ENCODE results near the gene MARVELD3. TPM values are rescaled to one million over a fixed set of nuclear protein-coding genes. Genes with fewer than 3 reads are reported as not detected.
A peak's percentile ranks its signal among the peaks of the same experiment; 100 is the strongest.

MARVELD3 gene
- total RNA-seq, 1 experiment from 2014 or later, result 7.4 TPM

GRCh38 chr16:71626858-71627213, 852 bp downstream of the MARVELD3 start:
- Histone ChIP-seq H3K36me3 (ENCODE audit: low read depth, low read length) (no peaks in the 10 kb centered on the region), H3K9ac (ENCODE audit: low read length) (peak overlapping the region; percentile 74), H3K4me2 (ENCODE audit: low read length) (peak overlapping the region; percentile 79), H2AFZ (ENCODE audit: low read length) (peak overlapping the region; percentile 98), H3K9me3 (ENCODE audit: low read length) (no peaks in the 10 kb centered on the region), H3K9me2 (replicated peaks; ENCODE audit: low read length) (no peaks in the 10 kb centered on the region), H3K27me3 (ENCODE audit: low read length) (no peaks in the 10 kb centered on the region), H3F3A (ENCODE audit: low read length, unreplicated experiment) (no peaks in the 10 kb centered on the region), H3K27ac (ENCODE audit: low read length) (no peak overlapping the region), H3K4me1 (ENCODE audit: insufficient read depth, low read length) (0 out of 2 replicates have a peak, but pooled peaks cover 6% of the 10 kb centered on the region), H3K79me2 (ENCODE audit: low read length) (0 out of 2 replicates have a peak, but pooled peaks cover 4% of the 10 kb centered on the region), H4K20me1 (ENCODE audit: low read length) (no peaks in the 10 kb centered on the region), H3K4me3 (ENCODE audit: low read length) (peak overlapping the region; percentile 91)
- intact Hi-C loops (cut with micrococcal nuclease), result no loop called here
- DNase-seq, result no peak
- ChIA-PET CTCF (no interaction called here), POLR2A (ENCODE audit: unreplicated experiment) (interaction anchor here (0.7 kb wide), 1 partner anchor 42 kb away, joined by 12 read pairs; no protein-coding TSS in a partner anchor)
- no TSS peak for BruUV-seq (replicated peaks)
- TF ChIP-seq CTCF (conservative IDR thresholded peaks at IDR 0.05; ENCODE audit: low read depth, low read length) (no peak), EZH2 (IDR thresholded peaks at IDR 0.05; ENCODE audit: low read length, unreplicated experiment) (no peak), EZH2phosphoT487 (IDR thresholded peaks at IDR 0.05; ENCODE audit: borderline replicate concordance, low read length) (no peak)
- peak; percentile 13; the same call in 1 of the 2 replicates for ATAC-seq

DNA sequence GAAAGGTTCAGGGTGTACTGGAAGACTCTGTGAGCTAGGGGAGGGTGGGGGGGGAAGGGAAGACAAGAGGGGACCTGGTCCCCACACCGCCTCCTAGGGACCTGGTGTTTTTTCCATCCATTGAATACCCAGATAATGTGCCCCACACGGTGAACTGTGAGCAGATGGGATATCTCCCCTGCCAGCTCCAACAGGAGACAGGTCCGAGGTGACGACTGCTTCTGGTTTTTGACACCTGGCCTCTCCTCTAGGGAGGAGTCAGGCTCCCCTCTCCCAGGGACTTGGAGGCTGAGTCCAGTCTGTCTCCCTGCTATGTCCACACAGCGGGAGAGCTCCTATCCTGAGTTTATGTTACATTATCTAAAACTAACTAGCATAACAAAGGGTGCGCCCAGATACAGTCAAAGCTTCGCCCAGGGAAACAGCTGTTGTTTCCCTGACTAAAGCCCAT, 1.8 kb downstream of the MARVELD3 start:
- Histone ChIP-seq H3K27ac (ENCODE audit: low read length) (no peak overlapping the region), H3K4me2 (ENCODE audit: low read length) (no peak overlapping the region), H3K79me2 (ENCODE audit: low read length) (0 out of 2 replicates have a peak, but pooled peaks cover 4% of the 10 kb centered on the region), H3K4me3 (ENCODE audit: low read length) (no peak overlapping the region), H4K20me1 (ENCODE audit: low read length) (no peaks in the 10 kb centered on the region), H3K9ac (ENCODE audit: low read length) (no peak overlapping the region), H3K27me3 (ENCODE audit: low read length) (no peaks in the 10 kb centered on the region), H3K36me3 (ENCODE audit: low read depth, low read length) (no peaks in the 10 kb centered on the region), H3K9me2 (replicated peaks; ENCODE audit: low read length) (no peaks in the 10 kb centered on the region), H3K9me3 (ENCODE audit: low read length) (no peaks in the 10 kb centered on the region), H3K4me1 (ENCODE audit: insufficient read depth, low read length) (0 out of 2 replicates have a peak, but pooled peaks cover 6% of the 10 kb centered on the region), H3F3A (ENCODE audit: low read length, unreplicated experiment) (no peaks in the 10 kb centered on the region), H2AFZ (ENCODE audit: low read length) (no peak overlapping the region)
- TF ChIP-seq EZH2phosphoT487 (IDR thresholded peaks at IDR 0.05; ENCODE audit: borderline replicate concordance, low read length), result no peak
- TF ChIP-seq CTCF (conservative IDR thresholded peaks at IDR 0.05; ENCODE audit: low read depth, low read length), result no peak
- no peak for TF ChIP-seq EZH2 (IDR thresholded peaks at IDR 0.05; ENCODE audit: low read length, unreplicated experiment)
- intact Hi-C loops (cut with micrococcal nuclease), result no loop called here
- POLR2A ChIA-PET (ENCODE audit: unreplicated experiment), result no interaction called here
- BruUV-seq (replicated peaks), result no TSS peak
- CTCF ChIA-PET, result no interaction called here
- DNase-seq (no peak), ATAC-seq (no peak)

- H3K79me2 ChIP-seq (ENCODE audit: low read length), result 0 out of 2 replicates have a peak, but pooled peaks cover 4% of the 10 kb centered on the region
- no peak overlapping the region for H3K9ac ChIP-seq (ENCODE audit: low read length)
- no peaks in the 10 kb centered on the region for H3F3A ChIP-seq (ENCODE audit: low read length, unreplicated experiment)
- POLR2A ChIA-PET (ENCODE audit: unreplicated experiment), result no interaction called here
- H3K36me3 ChIP-seq (ENCODE audit: low read depth, low read length), result no peaks in the 10 kb centered on the region
- no peaks in the 10 kb centered on the region for H3K9me3 ChIP-seq (ENCODE audit: low read length)
- BruUV-seq (replicated peaks), result no TSS peak
- DNase-seq (peak; percentile 30), ATAC-seq (no peak)
- no peaks in the 10 kb centered on the region for H3K27me3 ChIP-seq (ENCODE audit: low read length)
- CTCF ChIA-PET, result no interaction called here
- H3K9me2 ChIP-seq (replicated peaks; ENCODE audit: low read length), result no peaks in the 10 kb centered on the region
- H4K20me1 ChIP-seq (ENCODE audit: low read length), result no peaks in the 10 kb centered on the region
- TF ChIP-seq EZH2 (IDR thresholded peaks at IDR 0.05; ENCODE audit: low read length, unreplicated experiment), result no peak
- no peak for TF ChIP-seq CTCF (conservative IDR thresholded peaks at IDR 0.05; ENCODE audit: low read depth, low read length)
- no peak for TF ChIP-seq EZH2phosphoT487 (IDR thresholded peaks at IDR 0.05; ENCODE audit: borderline replicate concordance, low read length)
- no peak overlapping the region for H2AFZ ChIP-seq (ENCODE audit: low read length)
- no peak overlapping the region for H3K4me2 ChIP-seq (ENCODE audit: low read length)
- H3K4me1 ChIP-seq (ENCODE audit: insufficient read depth, low read length), result 0 out of 2 replicates have a peak, but pooled peaks cover 6% of the 10 kb centered on the region
- intact Hi-C loops (cut with micrococcal nuclease), result no loop called here
- no peak overlapping the region for H3K27ac ChIP-seq (ENCODE audit: low read length)
- H3K4me3 ChIP-seq (ENCODE audit: low read length), result no peak overlapping the region
These were observed 2.8 kb downstream of the MARVELD3 start for GRCh38 chr16:71628810-71629209.

Measured in PC-3 (cell line).